ENCODE measurements around the gene TMEM273. TPM values are rescaled to one million over a fixed set of nuclear protein-coding genes. Genes with fewer than 3 reads are reported as not detected.
A peak's percentile ranks its signal among the peaks of the same experiment; 100 is the strongest.

Gene TMEM273
- total and polyA plus RNA-seq, 10 of the 15 experiments (the other 5 are each of a cell fraction or from before 2014, with no cell fraction given): 10.3 to 46.3 (median 26.4) TPM

DNA sequence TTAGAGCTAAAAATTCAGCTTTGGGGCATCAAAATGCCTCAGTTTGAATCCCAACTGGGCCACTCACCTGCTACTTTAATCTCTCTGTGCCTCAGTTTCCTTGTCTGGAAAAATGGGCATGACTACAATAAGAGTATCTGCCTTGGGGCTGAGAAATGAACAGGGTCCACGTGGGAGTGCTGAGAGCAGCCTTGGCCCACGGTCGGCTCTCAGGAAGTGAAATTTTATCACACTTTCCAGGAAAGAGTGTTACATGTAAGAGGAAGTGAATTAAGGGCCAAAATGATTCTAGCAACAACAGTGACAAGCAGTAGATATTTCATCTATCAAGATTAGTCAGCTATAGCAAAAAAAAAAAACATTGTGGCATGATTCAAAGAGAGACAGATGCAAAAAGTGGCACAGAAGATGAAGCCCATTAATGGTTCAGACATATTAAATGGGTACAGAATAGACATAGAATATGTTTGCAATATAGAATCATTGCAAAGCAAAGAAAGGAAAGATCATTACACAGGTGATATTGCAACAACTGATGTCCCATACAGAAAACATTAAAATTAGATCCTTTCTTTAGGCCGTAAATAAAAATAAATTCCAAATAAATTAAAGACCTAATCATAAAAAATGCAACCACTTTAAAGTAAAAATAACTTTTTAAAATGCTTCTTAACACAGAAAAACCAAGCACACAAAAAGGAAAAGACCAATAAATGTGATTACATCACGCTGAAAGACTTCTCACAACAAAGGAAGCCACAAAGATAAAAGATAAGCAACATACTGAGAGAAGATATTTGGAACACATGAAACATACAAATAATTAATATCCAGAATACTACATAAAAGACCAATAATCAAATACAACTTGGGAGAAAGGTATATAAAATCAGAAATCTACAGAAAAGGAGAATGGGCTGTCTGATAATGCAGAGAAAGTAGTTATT lies 4.3 kb downstream of the TMEM273 start (continued):
- TF ChIP-seq CREB1 (IDR thresholded peaks at IDR 0.05; ENCODE audit: low read depth): no peak
- peak; percentile 82 for TF ChIP-seq SPI1 (IDR thresholded peaks at IDR 0.05; ENCODE audit: borderline replicate concordance, insufficient read depth, low read depth, low read length)
- TF ChIP-seq WRNIP1 (IDR thresholded peaks at IDR 0.05; ENCODE audit: borderline replicate concordance, low read depth, low read length): no peak
- no peak for TF ChIP-seq TCF7 (IDR thresholded peaks at IDR 0.05; ENCODE audit: borderline replicate concordance)
- TF ChIP-seq, protein P1, sequence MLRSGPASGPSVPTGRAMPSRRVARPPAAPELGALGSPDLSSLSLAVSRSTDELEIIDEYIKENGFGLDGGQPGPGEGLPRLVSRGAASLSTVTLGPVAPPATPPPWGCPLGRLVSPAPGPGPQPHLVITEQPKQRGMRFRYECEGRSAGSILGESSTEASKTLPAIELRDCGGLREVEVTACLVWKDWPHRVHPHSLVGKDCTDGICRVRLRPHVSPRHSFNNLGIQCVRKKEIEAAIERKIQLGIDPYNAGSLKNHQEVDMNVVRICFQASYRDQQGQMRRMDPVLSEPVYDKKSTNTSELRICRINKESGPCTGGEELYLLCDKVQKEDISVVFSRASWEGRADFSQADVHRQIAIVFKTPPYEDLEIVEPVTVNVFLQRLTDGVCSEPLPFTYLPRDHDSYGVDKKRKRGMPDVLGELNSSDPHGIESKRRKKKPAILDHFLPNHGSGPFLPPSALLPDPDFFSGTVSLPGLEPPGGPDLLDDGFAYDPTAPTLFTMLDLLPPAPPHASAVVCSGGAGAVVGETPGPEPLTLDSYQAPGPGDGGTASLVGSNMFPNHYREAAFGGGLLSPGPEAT (IDR thresholded peaks at IDR 0.05; ENCODE audit: low read depth): peak; percentile 51; the same call in 1 of the 2 replicates
- no peak for TF ChIP-seq LARP7 (IDR thresholded peaks at IDR 0.05)
- no peak; the same call in 1 of the 2 replicates for TF ChIP-seq BMI1 (IDR thresholded peaks at IDR 0.05; ENCODE audit: borderline replicate concordance)
- TF ChIP-seq, protein P2, sequence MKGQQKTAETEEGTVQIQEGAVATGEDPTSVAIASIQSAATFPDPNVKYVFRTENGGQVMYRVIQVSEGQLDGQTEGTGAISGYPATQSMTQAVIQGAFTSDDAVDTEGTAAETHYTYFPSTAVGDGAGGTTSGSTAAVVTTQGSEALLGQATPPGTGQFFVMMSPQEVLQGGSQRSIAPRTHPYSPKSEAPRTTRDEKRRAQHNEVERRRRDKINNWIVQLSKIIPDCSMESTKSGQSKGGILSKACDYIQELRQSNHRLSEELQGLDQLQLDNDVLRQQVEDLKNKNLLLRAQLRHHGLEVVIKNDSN (IDR thresholded peaks at IDR 0.05; ENCODE audit: borderline replicate concordance, extremely low read length, insufficient read depth, low read depth, low read length): no peak
- TF ChIP-seq FOXK2 (IDR thresholded peaks at IDR 0.05): no peak
- no peak for TF ChIP-seq TARDBP (IDR thresholded peaks at IDR 0.05; ENCODE audit: borderline replicate concordance)
- no peak for TF ChIP-seq YBX1 (IDR thresholded peaks at IDR 0.05)
- no peak for TF ChIP-seq ZNF207 (IDR thresholded peaks at IDR 0.05; ENCODE audit: borderline replicate concordance)
- peak; percentile 34 to 50; a peak in 2 of 4 replicates for TF ChIP-seq IKZF2 (IDR thresholded peaks at IDR 0.05)
- no peak for TF ChIP-seq TCF3 (IDR thresholded peaks at IDR 0.05; ENCODE audit: borderline replicate concordance, insufficient read depth, low read depth, low read length)
- TF ChIP-seq FOS (IDR thresholded peaks at IDR 0.05; ENCODE audit: borderline replicate concordance, extremely low read depth, insufficient read length): no peak
- 0 out of 2 replicates have a peak, but pooled peaks have one; percentile 19 for TF ChIP-seq NFIC (IDR thresholded peaks at IDR 0.05; ENCODE audit: low read depth, low read length)
- TF ChIP-seq SMARCA5 (IDR thresholded peaks at IDR 0.05): no peak
- TF ChIP-seq KDM1A (IDR thresholded peaks at IDR 0.05; ENCODE audit: borderline replicate concordance): no peak
- no peak for TF ChIP-seq SMAD5 (IDR thresholded peaks at IDR 0.05; ENCODE audit: low read depth)
- no peak for TF ChIP-seq SRF (IDR thresholded peaks at IDR 0.05; ENCODE audit: low read depth in 2 of 2, low read length in 2 of 2)
- 0 out of 2 replicates have a peak, but pooled peaks have one; percentile 30 for TF ChIP-seq MXI1 (IDR thresholded peaks at IDR 0.05; ENCODE audit: low read depth, low read length)
- no peak for TF ChIP-seq TCF12 (IDR thresholded peaks at IDR 0.05; ENCODE audit: low read depth, low read length)
- no peak for TF ChIP-seq SIX5 (IDR thresholded peaks at IDR 0.05; ENCODE audit: low read depth, low read length, severe bottlenecking)
- no peak for TF ChIP-seq CHD4 (IDR thresholded peaks at IDR 0.05)
- no peak for TF ChIP-seq SUZ12 (IDR thresholded peaks at IDR 0.05; ENCODE audit: unreplicated experiment)
- TF ChIP-seq CHD2 (IDR thresholded peaks at IDR 0.05; ENCODE audit: borderline replicate concordance, low read depth, low read length): no peak
- TF ChIP-seq ZNF217 (IDR thresholded peaks at IDR 0.05): peak; percentile 46; the same call in 1 of the 2 replicates
- TF ChIP-seq PAX8 (IDR thresholded peaks at IDR 0.05): no peak
- no peak for TF ChIP-seq CBFB (IDR thresholded peaks at IDR 0.05; ENCODE audit: low read depth)

All from GM12878 (cell line).